Testis (tissue), 3 donors: ENCODE measurements around the gene BOLA3. TPM values are rescaled to one million over a fixed set of nuclear protein-coding genes. Genes with fewer than 3 reads are reported as not detected.

Source experiments
- DNase-seq: peaks from one replicate; pipeline ENCODE4 v3.0.0-alpha.2; 2019
- H3K27ac ChIP-seq, 2 donors: fragments of 200-600 bp; sonication (generic); one replicate each; pipeline ENCODE4 v1.5.1; 2019
- H3K27me3 ChIP-seq: fragments of 200-600 bp; sonication (generic); one replicate; pipeline ENCODE4 v1.5.1; 2019
- H3K36me3 ChIP-seq: fragments of 200-600 bp; sonication (generic); one replicate; pipeline ENCODE4 v1.5.1; 2017; ENCODE audit warnings: low read depth; ENCODE audit errors: missing control alignments
- H3K4me1 ChIP-seq: fragments of 200-600 bp; sonication (generic); one replicate; pipeline ENCODE4 v1.5.1; 2019
- H3K4me3 ChIP-seq, 2 donors: fragments of 200-600 bp; sonication (generic); one replicate each; pipeline ENCODE4 v1.5.1; 2017 to 2019
- H3K9me3 ChIP-seq: fragments of 200-600 bp; sonication (generic); one replicate; pipeline ENCODE4 v1.5.1; 2017
- POLR2A ChIP-seq: fragments of 450-650 bp; IDR thresholded peaks from one replicate; pipeline ENCODE4 v1.6.1; 2017; ENCODE audit warnings: antibody characterized with exemption, mild to moderate bottlenecking, moderate library complexity
- WGBS, 2 donors: methylation state at CpG; one replicate each; pipeline ENCODE4 v1.1.5; 2018; 5-methylcytosine and 5-hydroxymethylcytosine counted together
- intact Hi-C: fragments of 100-400 bp; cut with DNase I; formaldehyde crosslinking; loops from one replicate; pipeline ENCODE4 v1.15.1; 2023; ENCODE audit warnings: low total_unique reads
- polyA plus RNA-seq: library from polyadenylated mRNA; stranded (reverse); fragments of 350-450 nt; fragmentation: Illumina TruSeq; extraction: RNeasy Lipid Tissue Mini Kit (QIAGEN cat#74804); gene quantifications from one replicate; pipeline ENCODE4 v1.2.3, GENCODE V29; 2014; ENCODE audit warnings: low read depth, low replicate concordance; ENCODE audit not compliant: insufficient read depth
- total RNA-seq, 2 donors: library from RNA; depleted of rRNA; stranded (reverse); fragments of >200 nt; gene quantifications; one replicate each; pipeline ENCODE4 v1.2.3, GENCODE V29; 2016
- TF ChIP-seq, protein P1 (sequence below), 3 experiments: fragments of 450-650 bp in 2 of 3; fragments of 200-600 bp in 1 of 3; sonication (generic) in 1 of 3; IDR thresholded peaks; one replicate each; pipeline ENCODE4 v1.5.1; 2016 to 2019; ENCODE audit warnings: antibody characterized with exemption in 3 of 3, mild to moderate bottlenecking in 2 of 3, moderate library complexity in 1 of 3

The BOLA3 gene
- total and polyA plus RNA-seq, 3 donors from 2014 or later, result 40.2 to 56.2 (median 41.9) TPM

DNA sequence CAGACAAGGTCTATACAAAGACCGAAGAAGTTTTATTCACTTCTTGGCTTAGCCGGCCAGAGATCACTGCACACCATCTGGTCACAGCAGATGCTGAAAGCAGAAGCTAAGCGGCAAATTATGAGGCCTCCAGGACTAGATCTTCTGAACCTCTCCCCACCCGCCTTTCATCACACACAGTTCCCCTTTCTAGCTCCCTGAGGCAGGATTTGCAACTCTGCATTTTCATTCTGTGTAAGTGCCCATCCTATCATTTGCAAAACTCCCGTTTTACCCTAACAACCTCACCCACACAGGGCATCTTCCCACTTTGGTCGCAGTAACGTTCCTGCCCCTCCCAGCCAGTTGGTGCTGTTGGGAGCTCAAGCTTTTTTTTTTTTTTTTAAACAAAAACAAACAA, 34.0 kb upstream of the BOLA3 start:
- Histone ChIP-seq H3K4me1 (peaks cover 11% of the 10 kb centered on the region), H3K27me3 (no peaks in the 10 kb centered on the region), H3K4me3 (no peak overlapping the region), H3K9me3 (no peaks in the 10 kb centered on the region), H3K27ac (peak overlapping the region in 1 of 2 donors; percentile 65), H3K36me3 (no peaks in the 10 kb centered on the region)
- TF ChIP-seq POLR2A, result no peak
- TF ChIP-seq, protein P1, sequence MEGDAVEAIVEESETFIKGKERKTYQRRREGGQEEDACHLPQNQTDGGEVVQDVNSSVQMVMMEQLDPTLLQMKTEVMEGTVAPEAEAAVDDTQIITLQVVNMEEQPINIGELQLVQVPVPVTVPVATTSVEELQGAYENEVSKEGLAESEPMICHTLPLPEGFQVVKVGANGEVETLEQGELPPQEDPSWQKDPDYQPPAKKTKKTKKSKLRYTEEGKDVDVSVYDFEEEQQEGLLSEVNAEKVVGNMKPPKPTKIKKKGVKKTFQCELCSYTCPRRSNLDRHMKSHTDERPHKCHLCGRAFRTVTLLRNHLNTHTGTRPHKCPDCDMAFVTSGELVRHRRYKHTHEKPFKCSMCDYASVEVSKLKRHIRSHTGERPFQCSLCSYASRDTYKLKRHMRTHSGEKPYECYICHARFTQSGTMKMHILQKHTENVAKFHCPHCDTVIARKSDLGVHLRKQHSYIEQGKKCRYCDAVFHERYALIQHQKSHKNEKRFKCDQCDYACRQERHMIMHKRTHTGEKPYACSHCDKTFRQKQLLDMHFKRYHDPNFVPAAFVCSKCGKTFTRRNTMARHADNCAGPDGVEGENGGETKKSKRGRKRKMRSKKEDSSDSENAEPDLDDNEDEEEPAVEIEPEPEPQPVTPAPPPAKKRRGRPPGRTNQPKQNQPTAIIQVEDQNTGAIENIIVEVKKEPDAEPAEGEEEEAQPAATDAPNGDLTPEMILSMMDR (IDR thresholded peaks at IDR 0.05), result no peak
- peak; percentile 58 for DNase-seq
- intact Hi-C loops, result no loop called here
- WGBS, 2 donors, result 30 to 45% methylated on average over 7 of the region's 7 CpGs

DNA sequence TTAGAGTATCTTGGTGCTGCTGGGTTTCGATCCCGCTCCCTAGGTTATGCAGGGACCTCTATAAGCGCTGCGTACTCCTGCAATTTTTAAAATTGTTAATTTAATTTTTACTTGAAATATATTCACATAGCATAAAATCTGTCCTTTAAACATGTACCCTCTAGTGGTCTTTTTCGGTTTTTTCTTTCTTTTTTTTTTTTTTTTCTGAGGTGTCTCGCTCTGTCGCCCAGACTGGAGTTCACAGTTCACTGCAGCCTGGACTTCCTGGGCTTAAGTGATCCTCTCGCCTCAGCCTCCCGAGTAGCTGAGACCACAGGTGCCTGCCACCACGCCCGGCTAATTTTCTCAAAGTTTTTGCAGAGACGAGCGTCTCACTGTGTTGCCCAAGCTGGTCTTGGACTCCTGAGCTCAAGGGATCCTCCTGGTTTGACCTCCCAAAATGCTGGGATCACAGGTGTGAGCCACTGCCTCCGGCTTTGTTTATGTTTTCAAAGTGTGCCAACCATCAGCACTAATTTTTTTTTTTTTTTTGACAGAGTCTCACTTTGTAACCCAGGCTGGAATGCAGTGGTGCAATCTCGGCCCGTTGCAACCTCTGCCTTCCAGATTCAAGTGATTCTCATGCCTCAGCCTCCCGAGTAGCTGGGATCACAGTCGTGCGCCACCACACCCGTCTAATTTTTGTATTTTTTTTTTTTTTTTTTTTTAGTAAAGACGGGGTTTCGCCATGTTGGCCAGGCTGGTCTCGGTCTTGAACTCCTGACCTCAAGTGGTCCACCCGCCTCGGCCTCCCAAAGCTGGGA, 31.6 kb upstream of the BOLA3 start:
- H3K9me3 ChIP-seq, result no peaks in the 10 kb centered on the region
- WGBS, 2 donors, result 36 to 44% methylated on average over 25 of the region's 25 CpGs
- peak overlapping the region; percentile 96 to 99 for H3K4me3 ChIP-seq
- TF ChIP-seq, protein P1 (IDR thresholded peaks at IDR 0.05), result peak in 2 of 3 experiments; percentile 25 to 33
- peak; percentile 1 for TF ChIP-seq POLR2A
- intact Hi-C loops, result no loop called here
- peaks cover 19% of the 10 kb centered on the region for H3K4me1 ChIP-seq
- no peak for DNase-seq
- no peaks in the 10 kb centered on the region for H3K27me3 ChIP-seq
- peak overlapping the region in 1 of 2 donors; percentile 94 for H3K27ac ChIP-seq
- no peaks in the 10 kb centered on the region for H3K36me3 ChIP-seq

DNA sequence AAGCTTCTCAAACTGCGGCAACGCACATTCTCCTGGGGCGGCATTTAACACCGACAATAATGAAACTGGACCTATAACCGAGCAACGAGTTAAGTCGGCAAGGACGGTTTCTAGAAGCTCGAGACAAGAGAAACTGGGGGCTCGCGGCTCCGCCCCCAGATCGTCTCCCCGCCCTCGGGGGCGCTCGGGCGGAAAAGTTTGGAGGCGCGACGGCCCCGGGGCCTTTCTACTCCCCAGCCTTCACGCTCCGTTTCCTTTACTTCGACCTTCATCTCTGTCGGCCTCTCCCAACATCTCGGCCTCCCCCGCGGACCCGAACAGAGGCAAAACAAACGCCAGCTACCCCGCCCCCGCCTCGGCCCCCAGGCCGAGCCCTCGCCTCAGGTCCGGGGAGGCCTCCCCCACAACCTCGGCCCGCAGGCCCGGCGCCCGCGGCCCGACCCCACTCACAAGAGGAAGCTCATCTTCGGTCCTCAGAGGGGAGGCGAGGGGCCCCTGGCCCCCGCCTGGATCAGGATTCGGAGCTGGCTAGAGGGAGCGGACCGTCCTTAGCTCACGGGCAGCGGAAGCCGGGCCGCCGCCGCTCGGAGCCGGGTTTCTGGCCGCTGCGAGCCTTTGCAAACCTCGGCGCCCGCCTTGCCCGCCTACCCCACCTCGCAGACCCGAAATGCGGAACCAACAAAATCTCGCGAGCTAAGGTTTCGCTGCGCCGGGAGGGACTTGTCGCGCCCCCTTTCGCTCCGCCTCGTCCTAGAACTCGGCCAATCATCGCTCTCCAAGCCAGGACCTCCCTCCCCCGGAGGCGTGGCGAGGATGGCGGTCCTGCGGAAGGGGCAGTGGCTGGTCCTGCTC, 30.7 kb upstream of the BOLA3 start, which contains the start of gene MOB1A:
TSS of gene MOB1A (minus strand) at position 669 of the 852 bp plus-strand sequence. CDS start at position 464, 205 bp downstream.
- 0 to 1% methylated on average over 35 to 80 of the region's 84 CpGs for WGBS, 2 donors
- H3K27ac ChIP-seq, result peak within 1 kb of the TSS; percentile 93 to 94
- peak; percentile 99 for DNase-seq
- peaks cover 19% of the 10 kb centered on the region for H3K4me1 ChIP-seq
- intact Hi-C loops, result no loop called here
- TF ChIP-seq, protein P1 (IDR thresholded peaks at IDR 0.05), result peak in 1 of 3 experiments; percentile 22
- peak; percentile 52 for TF ChIP-seq POLR2A
- H3K4me3 ChIP-seq, result peak within 1 kb of the TSS; percentile 96 to 99
- no peaks in the 10 kb centered on the region for H3K27me3 ChIP-seq
- no peaks in the 10 kb centered on the region for H3K36me3 ChIP-seq
- no peaks in the 10 kb centered on the region for H3K9me3 ChIP-seq

DNA sequence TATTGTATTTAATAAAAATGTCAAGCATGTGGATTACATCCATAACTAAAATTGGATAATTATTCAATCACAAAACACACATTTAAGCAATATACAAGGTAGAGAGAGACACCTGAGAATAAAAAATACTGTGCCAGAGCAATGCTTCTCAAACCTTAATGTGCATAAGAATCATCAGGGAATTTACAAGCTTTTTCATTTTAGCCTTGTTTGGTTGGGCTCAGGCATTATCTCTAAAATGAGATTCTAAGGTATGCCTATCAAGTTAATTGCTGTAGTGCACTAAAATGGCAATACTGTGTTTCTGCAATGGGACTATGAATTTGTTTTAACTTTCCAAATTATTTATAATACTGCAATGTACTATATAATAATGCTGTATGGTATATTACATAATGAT, 30.0 kb upstream of the BOLA3 start:
- H3K9me3 ChIP-seq, result no peaks in the 10 kb centered on the region
- peaks cover 22% of the 10 kb centered on the region for H3K4me1 ChIP-seq
- H3K36me3 ChIP-seq, result no peaks in the 10 kb centered on the region
- peak overlapping the region; percentile 93 to 94 for H3K27ac ChIP-seq
- H3K27me3 ChIP-seq, result no peaks in the 10 kb centered on the region
- no peak for DNase-seq
- peak overlapping the region; percentile 96 to 99 for H3K4me3 ChIP-seq
- no peak for TF ChIP-seq POLR2A
- TF ChIP-seq, protein P1 (IDR thresholded peaks at IDR 0.05), result no peak
- intact Hi-C loops, result no loop called here
